Measurements from ENCODE around the gene S100A9.
A peak's percentile ranks its signal among the peaks of the same experiment; 100 is the strongest.
"Not testable (repeated sequence)": the region's sequence is repeated elsewhere in the genome, so short reads cannot be mapped to it uniquely, and the experiment has no call there.

Gene S100A9

GRCh38 chr1:153345187-153346076 lies 12.2 kb upstream of the S100A9 start:
- DNase-seq, result no peak

GRCh38 chr1:153346077-153346723 lies 11.5 kb upstream of the S100A9 start:
- no peak for DNase-seq

GRCh38 chr1:153347049-153347448 lies 10.6 kb upstream of the S100A9 start:
- not testable (repeated sequence) for DNase-seq

- no peak for DNase-seq
Measured at GRCh38 chr1:153347856-153348255, 9.8 kb upstream of the S100A9 start.

GRCh38 chr1:153348511-153349362 lies 8.9 kb upstream of the S100A9 start, which contains the start of gene PGLYRP4:
Gene PGLYRP4, minus strand, starts transcription at chr1:153348841. Its CDS starts 909 bp downstream, at chr1:153347932.
- no peak for DNase-seq

GRCh38 chr1:153349363-153350320 lies 8.0 kb upstream of the S100A9 start:
- DNase-seq, result no peak

GRCh38 chr1:153350321-153350957 lies 7.2 kb upstream of the S100A9 start:
- no peak for DNase-seq

GRCh38 chr1:153352523-153352922 lies 5.1 kb upstream of the S100A9 start:
- peak; percentile 62 to 65 for DNase-seq

GRCh38 chr1:153353226-153353947 lies 4.3 kb upstream of the S100A9 start:
- no peak for DNase-seq

- DNase-seq, result no peak
Measured at GRCh38 chr1:153354515-153355193, 3.0 kb upstream of the S100A9 start.

- peak; percentile 39 to 66 for DNase-seq
Measured at GRCh38 chr1:153355445-153356071, 2.1 kb upstream of the S100A9 start.

GRCh38 chr1:153356392-153357075 lies 1.1 kb upstream of the S100A9 start:
- no peak for DNase-seq

- peak; percentile 8 to 61 for DNase-seq
Measured at GRCh38 chr1:153357076-153357852, 390 bp upstream of the S100A9 start.

GRCh38 chr1:153358691-153358975 lies 979 bp downstream of the S100A9 start:
- DNase-seq, result no peak

- DNase-seq, result no peak
Measured at GRCh38 chr1:153359241-153359640, 1.6 kb downstream of the S100A9 start.

- DNase-seq, result no peak
Measured at GRCh38 chr1:153360190-153360589, 2.5 kb downstream of the S100A9 start.

GRCh38 chr1:153360592-153361479 lies 3.2 kb downstream of the S100A9 start:
- DNase-seq, result no peak

All from CD4-positive, alpha-beta T cell treated with Interleukin-4 for 1 hour (primary cell).